Bronchial epithelial cell (primary cell): ENCODE results near the gene HOXD11. TPM values are rescaled to one million over a fixed set of nuclear protein-coding genes. Genes with fewer than 3 reads are reported as not detected.

ENCODE experiments used
- DNase-seq: peaks from one replicate; pipeline ENCODE4 v3.0.0-alpha.2; 2010; ENCODE audit warnings: low read depth
- FAIRE-seq: peaks from 2 replicates; lab custom pipeline; 2011; peaks lifted over from hg19 to GRCh38; lab: Jason Lieb, UNC
- H3K27me3 ChIP-seq: 2 replicates; pipeline ENCODE4 v1.5.1; 2011; ENCODE audit warnings: low read length; ENCODE audit not compliant: control insufficient read depth, insufficient read depth
- H3K36me3 ChIP-seq: 2 replicates; pipeline ENCODE4 v1.5.1; 2011; ENCODE audit warnings: low read length; ENCODE audit not compliant: control insufficient read depth, insufficient read depth
- H3K4me3 ChIP-seq: 2 replicates; pipeline ENCODE4 v1.5.1; 2011; ENCODE audit warnings: mild to moderate bottlenecking, low read depth, low read length, control low read depth
- CTCF ChIP-seq: IDR thresholded peaks from 2 replicates; pipeline ENCODE4 v1.5.1; 2011; ENCODE audit warnings: mild to moderate bottlenecking, moderate library complexity, low read length, control low read depth, inconsistent platforms; ENCODE audit not compliant: insufficient read depth, severe bottlenecking
- total RNA-seq: library from RNA; depleted of rRNA; stranded (reverse); fragments of >200 nt; gene quantifications from 2 replicates; pipeline ENCODE4 v1.2.1, GENCODE V29; 2014

HOXD11 gene
- total RNA-seq, 1 donor from 2014 or later: not detected

- Histone ChIP-seq H3K4me3 (no peak within 1 kb of the TSS), H3K27me3 (peaks cover 72% of the 10 kb centered on the region), H3K36me3 (no peaks in the 10 kb centered on the region)
- no peak for FAIRE-seq
- DNase-seq: no peak
- TF ChIP-seq CTCF: no peak
Observed at GRCh38 chr2:176092270-176093144, 14.6 kb upstream of the HOXD11 start, which contains the start of gene HOXD13. HOXD13 (plus strand) TSS chr2:176092721; CDS start chr2:176092891, 170 bp downstream.

- no peak overlapping the region for H3K4me3 ChIP-seq
- FAIRE-seq (no peak), DNase-seq (no peak)
- H3K27me3 ChIP-seq: peaks cover 72% of the 10 kb centered on the region
- no peaks in the 10 kb centered on the region for H3K36me3 ChIP-seq
- TF ChIP-seq CTCF: no peak
Observed at GRCh38 chr2:176093145-176093897, 13.8 kb upstream of the HOXD11 start.

- FAIRE-seq (no peak), DNase-seq (no peak)
- Histone ChIP-seq H3K36me3 (no peaks in the 10 kb centered on the region), H3K27me3 (peaks cover 71% of the 10 kb centered on the region), H3K4me3 (no peak overlapping the region)
- no peak for TF ChIP-seq CTCF
Observed at GRCh38 chr2:176093898-176094249, 13.2 kb upstream of the HOXD11 start.

GRCh38 chr2:176094349-176094748 is 12.7 kb upstream of the HOXD11 start:
- no peaks in the 10 kb centered on the region for H3K36me3 ChIP-seq
- no peak overlapping the region for H3K4me3 ChIP-seq
- no peak for FAIRE-seq
- H3K27me3 ChIP-seq: peaks cover 73% of the 10 kb centered on the region
- no peak for TF ChIP-seq CTCF
- DNase-seq: no peak

GRCh38 chr2:176095421-176095820 is 11.7 kb upstream of the HOXD11 start:
- no peak for TF ChIP-seq CTCF
- H3K27me3 ChIP-seq: peaks cover 74% of the 10 kb centered on the region
- no peaks in the 10 kb centered on the region for H3K36me3 ChIP-seq
- DNase-seq: no peak
- H3K4me3 ChIP-seq: no peak overlapping the region
- FAIRE-seq: no peak
